ENCODE data around the gene TRAF3.

TRAF3 gene

DNA sequence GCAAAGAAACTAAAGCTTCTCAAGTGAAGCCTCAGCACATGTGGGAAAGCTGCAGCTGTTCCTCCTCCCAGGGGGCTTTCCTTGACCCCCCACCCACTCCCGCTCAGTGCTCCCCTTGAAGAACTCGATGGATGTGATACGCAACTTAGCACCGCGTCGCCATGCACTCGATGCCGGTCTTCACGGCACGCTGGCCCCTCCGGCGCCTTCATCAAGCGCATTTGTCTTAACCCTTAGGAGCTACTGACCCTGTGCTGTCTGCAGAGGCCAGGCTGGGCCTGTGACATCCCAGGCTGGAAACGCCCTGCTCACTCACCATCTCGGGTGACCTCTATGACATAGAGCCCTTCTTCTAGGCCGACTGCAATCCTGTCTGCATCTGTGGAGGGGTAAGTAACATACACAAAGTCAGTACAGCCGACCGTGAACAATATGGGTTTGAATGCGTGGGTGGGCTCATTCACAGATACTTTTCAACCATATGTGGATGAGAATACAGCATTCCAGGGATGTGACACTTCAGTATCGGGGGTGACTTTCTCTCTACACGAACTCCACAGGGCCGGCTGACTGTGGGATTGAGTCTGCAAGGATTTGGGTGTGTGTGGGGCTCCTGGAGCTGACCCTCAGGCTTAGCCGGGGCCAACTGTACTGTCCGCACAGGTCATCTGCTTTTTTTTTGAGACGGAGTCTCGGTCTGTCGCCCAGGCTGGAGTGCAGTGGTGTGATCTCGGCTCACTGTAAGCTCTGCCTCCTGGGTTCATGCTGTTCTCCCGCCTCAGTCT lies 168.3 kb downstream of the TRAF3 start:
- peaks cover 29% of the 10 kb centered on the region for H3K36me3 ChIP-seq (ENCODE audit: control insufficient read depth, insufficient read depth, low read length)
- H3K9ac ChIP-seq (ENCODE audit: low read length): no peak overlapping the region

DNA sequence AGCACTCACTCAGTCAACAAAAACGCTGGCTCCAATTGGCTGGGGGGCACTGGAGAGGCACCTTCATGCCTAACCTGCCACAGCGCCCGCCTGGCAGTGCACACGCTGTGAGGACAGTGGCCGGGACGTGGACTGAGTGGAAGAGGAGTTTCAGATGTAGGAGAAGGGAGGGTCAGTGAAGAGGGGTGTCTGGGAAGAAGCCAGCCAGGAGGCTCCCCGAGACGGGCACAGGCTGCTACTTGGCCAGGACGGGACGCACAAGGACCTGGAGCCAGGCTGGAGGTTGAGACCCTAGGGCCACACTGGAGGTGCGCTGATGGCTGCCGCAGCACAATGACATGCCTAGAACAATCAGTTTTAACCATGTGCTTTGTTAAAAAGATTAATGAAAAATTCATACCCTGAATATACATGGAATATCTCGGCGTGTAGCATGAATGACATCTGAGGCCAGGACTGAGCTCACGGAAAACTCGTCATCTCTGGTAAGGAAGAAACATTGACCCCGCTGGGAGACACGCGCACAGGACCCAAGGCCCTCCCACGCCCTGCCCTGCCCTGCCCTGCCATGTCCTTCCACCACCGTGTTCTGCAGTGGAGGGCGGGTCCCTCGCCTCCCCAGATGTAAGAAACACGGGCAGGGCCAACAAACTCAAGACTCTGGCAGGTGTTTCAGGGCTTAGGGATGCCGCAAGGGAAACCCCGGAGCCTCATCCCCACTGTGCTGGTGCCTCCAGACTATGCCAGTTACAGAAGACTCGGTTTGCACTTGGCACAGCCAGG lies 170.3 kb downstream of the TRAF3 start:
- no peak overlapping the region for H3K9ac ChIP-seq (ENCODE audit: low read length)
- no peaks in the 10 kb centered on the region for H3K4me1 ChIP-seq (ENCODE audit: control insufficient read depth, insufficient read depth, low read length)
- no peak overlapping the region for H3K4me3 ChIP-seq (ENCODE audit: low read length)
- H3K9me3 ChIP-seq (ENCODE audit: control insufficient read depth, low read length): no peaks in the 10 kb centered on the region
- no peaks in the 10 kb centered on the region for H3K27me3 ChIP-seq (ENCODE audit: control insufficient read depth, insufficient read depth, low read length)
- peaks cover 24% of the 10 kb centered on the region for H3K36me3 ChIP-seq (ENCODE audit: control insufficient read depth, insufficient read depth, low read length)

More for the DNA sequence above, 168.3 kb downstream of the TRAF3 start:
- Histone ChIP-seq H3K4me3 (ENCODE audit: low read length) (no peak overlapping the region), H3K9me3 (ENCODE audit: control insufficient read depth, low read length) (no peaks in the 10 kb centered on the region), H3K4me1 (ENCODE audit: control insufficient read depth, insufficient read depth, low read length) (peaks cover 3% of the 10 kb centered on the region), H3K27me3 (ENCODE audit: control insufficient read depth, insufficient read depth, low read length) (no peaks in the 10 kb centered on the region)

DNA sequence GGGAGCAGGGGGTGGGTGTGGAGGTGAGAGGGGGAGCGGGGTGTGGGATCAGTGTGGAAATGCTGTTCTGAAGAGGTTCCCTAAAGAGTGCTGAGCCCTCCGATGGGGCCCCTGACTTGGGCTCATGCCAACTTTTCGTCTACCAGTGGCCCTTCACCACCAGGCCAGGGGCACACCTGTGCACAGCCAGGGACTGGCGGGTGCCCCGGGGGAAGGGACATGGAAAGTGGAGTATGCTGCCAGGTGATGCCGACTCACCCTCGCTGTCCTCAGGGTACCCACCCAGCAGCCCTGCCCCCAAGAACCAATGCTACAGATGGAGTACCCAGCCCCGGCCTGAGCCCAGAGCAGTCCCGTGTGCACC lies 171.4 kb downstream of the TRAF3 start:
- Histone ChIP-seq H3K36me3 (ENCODE audit: control insufficient read depth, insufficient read depth, low read length) (peaks cover 24% of the 10 kb centered on the region), H3K9me3 (ENCODE audit: control insufficient read depth, low read length) (no peaks in the 10 kb centered on the region), H3K9ac (ENCODE audit: low read length) (no peak overlapping the region), H3K4me1 (ENCODE audit: control insufficient read depth, insufficient read depth, low read length) (no peaks in the 10 kb centered on the region), H3K27me3 (ENCODE audit: control insufficient read depth, insufficient read depth, low read length) (no peaks in the 10 kb centered on the region), H3K4me3 (ENCODE audit: low read length) (no peak overlapping the region)

DNA sequence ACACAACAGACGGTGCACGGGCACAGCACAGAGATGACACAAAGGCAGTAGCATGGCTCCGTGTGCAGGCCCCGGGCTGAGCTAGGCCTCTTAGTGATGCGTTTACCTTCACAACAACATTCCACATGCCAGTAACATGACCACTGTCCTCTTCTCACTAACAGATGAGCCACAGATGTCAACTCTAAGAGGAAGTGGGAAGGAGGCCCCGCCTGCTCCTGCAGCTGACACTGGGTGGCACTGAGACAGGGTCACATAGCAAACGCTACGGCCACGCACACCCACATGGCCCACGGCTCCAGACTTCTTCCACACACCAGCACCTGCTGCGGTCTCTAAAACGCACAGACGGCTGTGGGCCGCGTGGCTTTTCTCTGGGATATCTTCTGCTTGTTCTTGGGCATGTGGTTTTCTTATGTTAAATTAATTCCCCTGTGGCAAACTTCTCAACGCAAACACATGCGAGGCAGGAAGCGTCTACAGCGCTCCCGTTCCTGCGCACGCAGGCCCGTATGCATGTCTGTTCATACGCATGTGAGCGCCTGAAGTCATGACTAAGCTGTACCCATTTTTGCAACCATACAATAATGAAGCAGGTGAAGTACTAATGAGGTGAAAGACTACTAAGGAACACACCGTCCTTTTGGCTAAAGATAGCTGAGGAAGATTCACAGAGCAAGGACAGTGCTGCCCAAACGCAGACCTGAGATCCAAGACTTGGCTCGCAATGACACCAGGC lies 172.0 kb downstream of the TRAF3 start:
- Histone ChIP-seq H3K36me3 (ENCODE audit: control insufficient read depth, insufficient read depth, low read length) (peaks cover 24% of the 10 kb centered on the region), H3K27me3 (ENCODE audit: control insufficient read depth, insufficient read depth, low read length) (no peaks in the 10 kb centered on the region), H3K4me1 (ENCODE audit: control insufficient read depth, insufficient read depth, low read length) (no peaks in the 10 kb centered on the region), H3K4me3 (ENCODE audit: low read length) (no peak overlapping the region), H3K9me3 (ENCODE audit: control insufficient read depth, low read length) (no peaks in the 10 kb centered on the region), H3K9ac (ENCODE audit: low read length) (no peak overlapping the region)

DNA sequence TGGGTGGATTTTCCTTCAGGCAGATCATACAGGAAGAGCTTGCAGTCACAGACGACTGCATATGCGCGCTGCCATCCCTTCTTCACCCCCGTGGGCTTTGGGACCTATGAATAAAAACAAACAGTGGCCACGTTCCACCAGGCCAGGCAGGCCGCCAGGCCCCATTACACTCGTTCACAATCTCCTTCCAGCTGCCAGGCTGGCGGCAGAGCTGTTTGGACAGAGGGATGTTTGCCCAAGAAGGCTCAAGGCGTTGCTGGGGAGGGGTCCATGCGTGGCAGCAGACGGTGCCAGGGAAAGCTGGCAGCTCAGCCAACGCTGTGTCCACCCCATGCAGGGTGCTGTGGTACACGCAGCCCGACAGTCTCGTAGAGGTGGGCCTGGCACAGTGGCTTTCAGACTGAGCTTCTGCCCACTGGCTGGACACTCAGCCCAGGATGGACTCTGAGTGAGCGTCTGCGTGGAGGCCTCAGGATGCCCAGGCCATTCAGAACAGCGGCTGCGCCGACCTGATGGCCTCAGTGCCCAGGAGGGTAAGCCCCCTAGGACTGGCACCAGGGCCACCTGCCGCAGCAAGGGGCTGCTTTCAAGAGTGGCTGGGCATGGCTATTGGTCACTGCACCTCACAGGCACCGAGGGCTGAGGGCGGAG lies 172.7 kb downstream of the TRAF3 start:
- Histone ChIP-seq H3K4me1 (ENCODE audit: control insufficient read depth, insufficient read depth, low read length) (no peaks in the 10 kb centered on the region), H3K27me3 (ENCODE audit: control insufficient read depth, insufficient read depth, low read length) (no peaks in the 10 kb centered on the region), H3K9ac (ENCODE audit: low read length) (no peak overlapping the region), H3K9me3 (ENCODE audit: control insufficient read depth, low read length) (no peaks in the 10 kb centered on the region), H3K36me3 (ENCODE audit: control insufficient read depth, insufficient read depth, low read length) (peaks cover 24% of the 10 kb centered on the region), H3K4me3 (ENCODE audit: low read length) (no peak overlapping the region)

DNA sequence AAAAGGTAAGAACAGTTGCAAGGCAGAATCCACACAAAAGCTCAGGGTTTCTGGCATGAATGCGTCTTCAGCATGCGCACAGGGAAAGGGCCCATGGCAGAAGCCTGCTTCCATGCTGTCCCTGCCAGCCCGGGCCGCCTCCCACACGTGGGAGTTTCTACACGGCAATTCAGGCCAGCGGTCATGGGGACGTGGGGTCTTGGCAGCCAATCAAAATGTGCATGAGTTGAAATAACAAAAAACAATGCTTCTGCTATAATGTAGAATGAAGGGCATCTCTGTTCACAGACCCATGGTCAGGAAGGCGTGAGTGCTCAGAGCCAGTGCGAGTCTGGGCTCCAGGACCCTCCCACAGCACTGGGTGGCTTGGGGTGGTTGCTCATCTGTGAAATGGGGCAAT lies 173.8 kb downstream of the TRAF3 start:
- Histone ChIP-seq H3K36me3 (ENCODE audit: control insufficient read depth, insufficient read depth, low read length) (peaks cover 15% of the 10 kb centered on the region), H3K27me3 (ENCODE audit: control insufficient read depth, insufficient read depth, low read length) (no peaks in the 10 kb centered on the region)

DNA sequence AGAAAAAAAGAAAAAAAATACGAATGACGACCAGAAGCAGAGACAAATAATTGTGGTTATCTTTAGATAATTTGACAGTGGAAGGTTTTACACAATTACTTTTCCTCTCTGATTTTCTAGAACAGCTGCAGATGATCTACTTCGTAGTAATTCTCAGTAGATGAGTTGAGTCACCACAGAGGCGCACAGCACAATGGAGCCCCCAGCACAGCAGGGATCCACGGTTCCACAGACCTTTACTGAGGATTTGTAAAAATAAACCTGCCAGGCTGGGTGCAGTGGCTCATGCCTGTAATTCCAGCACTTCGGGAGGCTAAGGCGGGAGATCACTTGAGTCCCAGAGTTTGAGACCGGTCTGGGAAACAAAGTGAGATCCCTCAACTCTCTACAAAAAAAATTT lies 174.6 kb downstream of the TRAF3 start:
- Histone ChIP-seq H3K27me3 (ENCODE audit: control insufficient read depth, insufficient read depth, low read length) (no peaks in the 10 kb centered on the region), H3K4me3 (ENCODE audit: low read length) (no peak overlapping the region), H3K9ac (ENCODE audit: low read length) (no peak overlapping the region), H3K36me3 (ENCODE audit: control insufficient read depth, insufficient read depth, low read length) (peaks cover 15% of the 10 kb centered on the region), H3K9me3 (ENCODE audit: control insufficient read depth, low read length) (no peaks in the 10 kb centered on the region), H3K4me1 (ENCODE audit: control insufficient read depth, insufficient read depth, low read length) (no peaks in the 10 kb centered on the region)

More for the DNA sequence above, 173.8 kb downstream of the TRAF3 start:
- Histone ChIP-seq H3K9me3 (ENCODE audit: control insufficient read depth, low read length) (no peaks in the 10 kb centered on the region), H3K9ac (ENCODE audit: low read length) (no peak overlapping the region), H3K4me1 (ENCODE audit: control insufficient read depth, insufficient read depth, low read length) (no peaks in the 10 kb centered on the region), H3K4me3 (ENCODE audit: low read length) (no peak overlapping the region)

DNA sequence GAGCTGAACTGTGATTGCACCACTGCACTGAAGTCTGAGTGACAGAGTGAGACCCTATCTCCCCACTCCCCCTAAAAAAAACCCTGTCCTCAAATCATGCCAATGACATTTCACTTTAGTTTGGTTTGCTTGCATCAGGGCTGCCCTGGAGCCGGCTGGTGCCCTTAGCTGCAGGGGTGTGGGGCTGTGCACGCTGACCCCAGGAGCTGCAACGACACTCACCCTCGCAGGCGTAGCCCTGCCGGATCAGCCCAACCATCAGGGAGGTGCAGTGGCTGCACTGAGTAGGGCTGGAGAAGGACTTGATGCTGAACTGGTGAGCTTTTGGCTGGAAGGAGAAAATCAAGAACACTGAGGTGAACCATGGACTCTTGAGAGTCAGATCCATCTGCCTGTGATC lies 175.0 kb downstream of the TRAF3 start:
- no peaks in the 10 kb centered on the region for H3K9me3 ChIP-seq (ENCODE audit: control insufficient read depth, low read length)
- H3K27me3 ChIP-seq (ENCODE audit: control insufficient read depth, insufficient read depth, low read length): no peaks in the 10 kb centered on the region
- H3K4me1 ChIP-seq (ENCODE audit: control insufficient read depth, insufficient read depth, low read length): no peaks in the 10 kb centered on the region
- peaks cover 12% of the 10 kb centered on the region for H3K36me3 ChIP-seq (ENCODE audit: control insufficient read depth, insufficient read depth, low read length)
- H3K4me3 ChIP-seq (ENCODE audit: low read length): no peak overlapping the region
- no peak overlapping the region for H3K9ac ChIP-seq (ENCODE audit: low read length)

DNA sequence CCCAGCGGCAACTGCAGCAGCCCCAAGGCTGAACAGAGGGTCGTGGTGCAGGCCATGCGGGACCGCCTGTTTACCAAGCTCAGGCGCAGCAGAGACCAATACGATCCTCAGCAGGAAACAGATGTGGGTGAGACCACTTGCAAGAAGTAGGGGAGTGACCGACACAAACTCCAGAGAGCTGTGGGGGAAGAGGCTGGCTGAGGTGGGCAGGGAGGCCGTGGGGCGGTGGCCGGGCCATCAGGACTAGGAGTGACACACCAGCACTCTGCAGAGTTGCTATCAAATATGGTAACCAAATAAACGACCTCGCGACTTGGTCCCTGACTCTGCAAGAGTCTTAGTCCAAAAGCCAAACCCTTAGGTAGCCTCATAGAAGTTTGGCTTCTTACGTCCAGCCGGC lies 175.9 kb downstream of the TRAF3 start:
- Histone ChIP-seq H3K36me3 (ENCODE audit: control insufficient read depth, insufficient read depth, low read length) (peaks cover 14% of the 10 kb centered on the region), H3K4me1 (ENCODE audit: control insufficient read depth, insufficient read depth, low read length) (no peaks in the 10 kb centered on the region), H3K9ac (ENCODE audit: low read length) (no peak overlapping the region), H3K9me3 (ENCODE audit: control insufficient read depth, low read length) (no peaks in the 10 kb centered on the region), H3K27me3 (ENCODE audit: control insufficient read depth, insufficient read depth, low read length) (no peaks in the 10 kb centered on the region), H3K4me3 (ENCODE audit: low read length) (no peak overlapping the region)

DNA sequence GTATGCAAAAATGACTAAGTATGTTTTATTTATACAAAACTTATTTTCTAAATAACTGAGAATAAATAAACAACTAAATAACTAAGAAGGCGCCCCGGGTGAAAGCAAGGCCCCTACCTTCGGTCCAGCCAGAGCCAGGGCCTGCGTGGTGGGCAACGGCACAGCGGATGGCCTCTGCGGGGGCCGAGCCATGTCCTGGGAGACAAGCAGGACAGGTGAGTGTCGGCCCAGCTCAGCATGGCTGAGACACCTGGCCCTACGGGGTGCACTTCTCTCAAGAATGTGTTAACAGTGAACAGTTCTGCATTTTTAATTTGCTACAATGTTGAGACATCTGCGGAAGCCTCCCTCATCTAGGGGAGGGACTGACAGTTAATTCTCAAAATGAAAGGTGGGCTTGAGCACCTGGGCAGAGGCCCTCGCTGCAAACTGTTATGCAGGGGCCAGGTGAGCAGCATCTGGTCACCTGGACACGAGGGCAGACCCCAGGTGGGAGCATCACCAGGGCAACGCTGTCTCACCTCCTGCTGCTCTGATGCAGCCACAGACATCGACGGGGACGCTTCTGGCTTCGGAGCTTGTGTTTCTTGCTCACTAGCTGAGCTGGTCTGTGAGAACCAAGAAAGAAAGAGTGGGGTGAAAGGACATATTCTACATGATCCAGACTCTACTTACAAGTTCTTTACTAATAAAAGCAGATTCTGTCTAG lies 177.0 kb downstream of the TRAF3 start:
- H3K4me1 ChIP-seq (ENCODE audit: control insufficient read depth, insufficient read depth, low read length): no peaks in the 10 kb centered on the region
- no peak overlapping the region for H3K4me3 ChIP-seq (ENCODE audit: low read length)
- H3K9ac ChIP-seq (ENCODE audit: low read length): no peak overlapping the region
- H3K27me3 ChIP-seq (ENCODE audit: control insufficient read depth, insufficient read depth, low read length): no peaks in the 10 kb centered on the region
- H3K36me3 ChIP-seq (ENCODE audit: control insufficient read depth, insufficient read depth, low read length): peaks cover 12% of the 10 kb centered on the region
- no peaks in the 10 kb centered on the region for H3K9me3 ChIP-seq (ENCODE audit: control insufficient read depth, low read length)

DNA sequence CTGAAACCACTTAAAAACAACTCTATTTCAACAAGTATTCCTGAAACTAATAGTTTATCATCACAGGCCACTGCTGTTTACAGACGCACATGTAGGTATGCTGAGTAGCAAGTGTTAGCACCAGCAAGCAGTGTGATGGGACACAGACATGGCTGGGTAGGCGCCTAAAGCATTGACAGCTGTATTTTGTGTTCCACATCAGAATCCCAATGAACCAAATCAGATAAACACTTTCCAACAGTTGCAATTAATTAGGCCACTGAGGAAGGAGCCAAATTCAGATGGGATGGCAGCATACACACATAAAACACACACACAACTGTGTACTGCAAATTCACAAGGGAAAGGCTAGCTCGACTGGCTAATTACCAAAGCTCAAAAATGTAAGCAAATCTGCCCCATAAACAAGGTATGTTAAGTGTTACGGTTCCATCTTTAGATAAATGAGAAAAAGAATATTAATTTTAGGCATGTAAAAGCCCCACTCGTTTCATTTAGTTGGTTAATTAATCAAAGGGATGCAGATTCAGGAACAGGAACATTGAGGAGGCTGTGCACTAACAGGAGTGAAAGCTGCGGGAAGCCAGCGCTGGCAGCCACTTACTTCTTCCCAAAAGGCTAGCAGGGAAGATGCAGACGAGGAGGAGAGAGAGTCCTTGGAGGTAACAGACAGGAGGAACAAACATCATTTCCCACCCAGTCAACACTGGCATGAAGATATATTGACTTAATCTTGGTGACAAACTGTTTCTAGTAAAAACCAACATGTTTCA lies 178.6 kb downstream of the TRAF3 start:
- H3K4me3 ChIP-seq (ENCODE audit: low read length): no peak overlapping the region
- no peaks in the 10 kb centered on the region for H3K27me3 ChIP-seq (ENCODE audit: control insufficient read depth, insufficient read depth, low read length)
- H3K9ac ChIP-seq (ENCODE audit: low read length): no peak overlapping the region
- peaks cover 5% of the 10 kb centered on the region for H3K36me3 ChIP-seq (ENCODE audit: control insufficient read depth, insufficient read depth, low read length)
- H3K4me1 ChIP-seq (ENCODE audit: control insufficient read depth, insufficient read depth, low read length): no peaks in the 10 kb centered on the region
- H3K9me3 ChIP-seq (ENCODE audit: control insufficient read depth, low read length): no peaks in the 10 kb centered on the region
